HepG2 (cell line): ENCODE measurements around the gene BIK. TPM values are rescaled to one million over a fixed set of nuclear protein-coding genes. Genes with fewer than 3 reads are reported as not detected.

Experiments used
- ATAC-seq: fragments of 200-7000 bp; cut with Tn5 transposase; 3 replicates; pipeline ENCODE4 v1.9.1; 2020; ENCODE audit warnings: mild to moderate bottlenecking, moderate library complexity
- BruUV-seq: library from RNA; stranded (reverse); fragments of 400-500 nt; replicated peaks from 2 replicates; lab custom pipeline; 2021; lab: Mats Ljungman, UMichigan
- CTCF ChIA-PET: fragments of 300-600 bp; formaldehyde crosslinking; extraction: SDS; loops from one replicate; lab custom pipeline; 2021; ENCODE audit warnings: low total read pairs, inconsistent platforms, low intra/inter-chr PET ratio; lab: Yijun Ruan, JAX
- POLR2A ChIA-PET: fragments of 350-600 bp; sonication (Branson Sonifier 250); formaldehyde crosslinking; loops from one replicate; lab custom pipeline; 2020; ENCODE audit warnings: antibody characterized with exemption, inconsistent platforms; lab: Yijun Ruan, JAX
- DNase-seq: peaks from one replicate; pipeline ENCODE4 v3.0.0-alpha.2; 2015; ENCODE audit warnings: low spot score
- FAIRE-seq: peaks from 3 replicates; lab custom pipeline; 2011; peaks lifted over from hg19 to GRCh38; lab: Jason Lieb, UNC
- H2AFZ ChIP-seq: one replicate; pipeline ENCODE4 v1.6.1; 2011; ENCODE audit warnings: low read length, inconsistent platforms
- H3K27ac ChIP-seq: fragments of 300-600 bp; 3 replicates; pipeline ENCODE4 v1.8.0; 2011; ENCODE audit warnings: mixed run types, mild to moderate bottlenecking, mixed read lengths, low read length, inconsistent platforms; ENCODE audit not compliant: insufficient read depth; ENCODE audit errors: extremely low read length
- H3K27me3 ChIP-seq, 2 experiments: fragments of 200-600 bp in 1 of 2; 2 replicates in 1 of 2; 3 replicates in 1 of 2; pipeline versions ENCODE4 v1.6.0 to v1.8.0; 2011; ENCODE audit warnings: low read length in 2 of 2, mild to moderate bottlenecking in 2 of 2, moderate library complexity in 2 of 2, inconsistent platforms in 1 of 2; ENCODE audit not compliant: insufficient read depth in 2 of 2, control insufficient read depth in 1 of 2
- H3K36me3 ChIP-seq, 2 experiments: fragments of 200-600 bp in 1 of 2; replicated peaks in 1 of 2; 2 replicates in 1 of 2; 3 replicates in 1 of 2; pipeline versions ENCODE4 v1.5.1 to v1.8.0; 2011; ENCODE audit warnings: low read length in 2 of 2, inconsistent platforms in 1 of 2; ENCODE audit not compliant: insufficient read depth in 2 of 2, control insufficient read depth in 1 of 2
- H3K4me1 ChIP-seq: 2 replicates; pipeline ENCODE4 v1.5.1; 2012; ENCODE audit warnings: low read length, inconsistent platforms; ENCODE audit not compliant: insufficient read depth
- H3K4me2 ChIP-seq: 2 replicates; pipeline ENCODE4 v1.6.0; 2011; ENCODE audit warnings: low read depth, low read length, inconsistent platforms
- H3K4me3 ChIP-seq, 3 experiments: fragments of 200-600 bp in 1 of 3; sonication (generic), shearing (Covaris generic) in 1 of 3; replicated peaks in 1 of 3; 2 replicates each; pipeline ENCODE4 v1.5.1; 2011 to 2016; ENCODE audit warnings: low read length in 3 of 3, inconsistent platforms in 2 of 3, low read depth in 2 of 3, mild to moderate bottlenecking in 2 of 3, control low read depth in 1 of 3, mixed read lengths in 1 of 3; ENCODE audit not compliant: insufficient read depth in 1 of 3
- H3K79me2 ChIP-seq: one replicate; pipeline ENCODE4 v1.6.1; 2011; ENCODE audit warnings: low read length, inconsistent platforms; ENCODE audit not compliant: insufficient read depth
- H3K9ac ChIP-seq: 2 replicates; pipeline ENCODE4 v1.6.0; 2011; ENCODE audit warnings: mild to moderate bottlenecking, low read depth, low read length, inconsistent platforms; ENCODE audit not compliant: insufficient read depth
- H3K9me3 ChIP-seq: 2 replicates; pipeline ENCODE4 v1.5.1; 2012; ENCODE audit warnings: mild to moderate bottlenecking, low read length
- H4K20me1 ChIP-seq: 2 replicates; pipeline ENCODE4 v1.6.0; 2011; ENCODE audit warnings: inconsistent platforms, mild to moderate bottlenecking, low read length, moderate library complexity; ENCODE audit not compliant: insufficient read depth
- KDM4B ChIP-seq: sonication (generic); formaldehyde crosslinking; IDR thresholded peaks from 2 replicates; pipeline ENCODE4 v1.4.0; 2020; ENCODE audit warnings: missing genetic modification reagents
- RAD21 ChIP-seq: fragments of 450-650 bp; formaldehyde crosslinking; IDR thresholded peaks from 2 replicates; pipeline ENCODE4 v1.5.0; 2020; ENCODE audit warnings: mild to moderate bottlenecking
- ZFP36L2 ChIP-seq: sonication (generic); formaldehyde crosslinking; IDR thresholded peaks from 2 replicates; pipeline ENCODE4 v1.4.0; 2020; ENCODE audit warnings: missing genetic modification reagents
- ZNF713 ChIP-seq: sonication (generic); formaldehyde crosslinking; IDR thresholded peaks from 2 replicates; pipeline ENCODE4 v1.4.0; 2020; ENCODE audit warnings: mild to moderate bottlenecking, missing genetic modification reagents
- WGBS: methylation state at CpG from one replicate; pipeline ENCODE4 v1.1.6; 2017; ENCODE audit warnings: low lambda C conversion rate; 5-methylcytosine and 5-hydroxymethylcytosine counted together
- in situ Hi-C: cut with HindIII; loops from 2 replicates; pipeline ENCODE4 v1.10.0; 2017; ENCODE audit warnings: low pct_unique_long_range_greater_than_20kb; ENCODE audit not compliant: extremely low pct_ligation_motif_present
- intact Hi-C: fragments of 100-400 bp; cut with micrococcal nuclease; formaldehyde crosslinking; loops from one replicate; pipeline ENCODE4 v1.10.0; 2022; ENCODE audit not compliant: unreplicated experiment
- polyA plus RNA-seq, 8 experiments: library from polyadenylated mRNA; depleted of rRNA in 3 of 8; stranded (reverse) in 7 of 8; unstranded in 1 of 8; fragments of >200 nt; fragmentation: Illumina TruSeq in 4 of 8; extraction: Trizol in 4 of 8; gene quantifications; 2 replicates each; pipeline versions ENCODE4 v1.2.1 to v1.2.3, GENCODE V29; 2011 to 2016; ENCODE audit warnings: low read depth in 4 of 8, missing spikeins in 1 of 8, mixed read lengths in 1 of 8; ENCODE audit not compliant: insufficient read depth in 1 of 8
- total RNA-seq, 5 experiments: library from RNA; depleted of rRNA; stranded (reverse); fragments of >200 nt; fragmentation: Illumina TruSeq; extraction: Trizol; gene quantifications; 2 replicates each; pipeline ENCODE4 v1.2.3, GENCODE V29; 2016; ENCODE audit warnings: low read depth in 1 of 5
- TF ChIP-seq, protein P1 (sequence below): sonication (generic); formaldehyde crosslinking; IDR thresholded peaks from 2 replicates; pipeline ENCODE4 v1.5.1; 2020; ENCODE audit warnings: mild to moderate bottlenecking, missing genetic modification reagents, moderate library complexity
- TF ChIP-seq, protein P2 (sequence below): sonication (generic); formaldehyde crosslinking; IDR thresholded peaks from 2 replicates; pipeline ENCODE4 v1.4.0; 2020; ENCODE audit warnings: missing genetic modification reagents

BIK gene
- total and polyA plus RNA-seq, 2 of the 13 experiments (the other 11 are each of a cell fraction or from before 2014, with no cell fraction given) = 0.54 to 0.80 TPM

DNA sequence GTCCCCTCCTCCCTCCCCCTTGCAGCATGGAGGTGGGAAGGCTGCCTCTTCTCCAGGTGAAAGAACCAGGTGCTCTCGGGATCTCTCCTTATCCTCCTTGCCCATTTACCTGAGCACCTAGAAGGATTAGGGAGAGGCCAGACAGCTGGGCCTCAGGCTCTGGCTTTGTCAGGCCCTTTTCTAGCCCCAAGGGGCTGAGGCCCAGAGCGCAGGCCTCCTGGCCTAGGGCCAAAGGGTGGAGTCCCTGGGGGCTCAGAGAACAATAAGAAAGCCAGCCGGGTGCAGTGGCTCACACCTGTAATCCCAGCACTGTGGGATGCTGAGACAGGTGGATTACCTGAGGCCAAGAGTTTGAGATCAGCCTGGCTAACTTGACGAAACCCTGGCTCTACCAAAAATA lies 16.0 kb upstream of the BIK start:
- Histone ChIP-seq H3K9me3 (peaks cover 11% of the 10 kb centered on the region), H2AFZ (no peak overlapping the region), H3K27ac (no peak overlapping the region), H3K4me3 (no peak overlapping the region; a peak in 1 of 6 replicates), H3K4me1 (peaks cover 44% of the 10 kb centered on the region), H3K36me3 (no peaks in the 10 kb centered on the region), H3K4me2 (peak overlapping the region; percentile 1; the same call in 1 of the 2 replicates), H3K9ac (no peak overlapping the region), H4K20me1 (no peaks in the 10 kb centered on the region), H3K27me3 (no peaks in the 10 kb centered on the region), H3K79me2 (no peaks in the 10 kb centered on the region)
- BruUV-seq = no TSS peak
- intact Hi-C loops (loop anchor here (5.0 kb wide), 2 partner anchors 33 to 472 kb away; no protein-coding TSS in a partner anchor), in situ Hi-C loops (no loop called here)
- DNase-seq = no peak
- no peak for ATAC-seq
- TF ChIP-seq KDM4B (no peak), ZFP36L2 (CRISPR knock-in tag) (no peak), RAD21 (no peak), ZNF713 (CRISPR knock-in tag) (no peak)
- TF ChIP-seq, protein P1, sequence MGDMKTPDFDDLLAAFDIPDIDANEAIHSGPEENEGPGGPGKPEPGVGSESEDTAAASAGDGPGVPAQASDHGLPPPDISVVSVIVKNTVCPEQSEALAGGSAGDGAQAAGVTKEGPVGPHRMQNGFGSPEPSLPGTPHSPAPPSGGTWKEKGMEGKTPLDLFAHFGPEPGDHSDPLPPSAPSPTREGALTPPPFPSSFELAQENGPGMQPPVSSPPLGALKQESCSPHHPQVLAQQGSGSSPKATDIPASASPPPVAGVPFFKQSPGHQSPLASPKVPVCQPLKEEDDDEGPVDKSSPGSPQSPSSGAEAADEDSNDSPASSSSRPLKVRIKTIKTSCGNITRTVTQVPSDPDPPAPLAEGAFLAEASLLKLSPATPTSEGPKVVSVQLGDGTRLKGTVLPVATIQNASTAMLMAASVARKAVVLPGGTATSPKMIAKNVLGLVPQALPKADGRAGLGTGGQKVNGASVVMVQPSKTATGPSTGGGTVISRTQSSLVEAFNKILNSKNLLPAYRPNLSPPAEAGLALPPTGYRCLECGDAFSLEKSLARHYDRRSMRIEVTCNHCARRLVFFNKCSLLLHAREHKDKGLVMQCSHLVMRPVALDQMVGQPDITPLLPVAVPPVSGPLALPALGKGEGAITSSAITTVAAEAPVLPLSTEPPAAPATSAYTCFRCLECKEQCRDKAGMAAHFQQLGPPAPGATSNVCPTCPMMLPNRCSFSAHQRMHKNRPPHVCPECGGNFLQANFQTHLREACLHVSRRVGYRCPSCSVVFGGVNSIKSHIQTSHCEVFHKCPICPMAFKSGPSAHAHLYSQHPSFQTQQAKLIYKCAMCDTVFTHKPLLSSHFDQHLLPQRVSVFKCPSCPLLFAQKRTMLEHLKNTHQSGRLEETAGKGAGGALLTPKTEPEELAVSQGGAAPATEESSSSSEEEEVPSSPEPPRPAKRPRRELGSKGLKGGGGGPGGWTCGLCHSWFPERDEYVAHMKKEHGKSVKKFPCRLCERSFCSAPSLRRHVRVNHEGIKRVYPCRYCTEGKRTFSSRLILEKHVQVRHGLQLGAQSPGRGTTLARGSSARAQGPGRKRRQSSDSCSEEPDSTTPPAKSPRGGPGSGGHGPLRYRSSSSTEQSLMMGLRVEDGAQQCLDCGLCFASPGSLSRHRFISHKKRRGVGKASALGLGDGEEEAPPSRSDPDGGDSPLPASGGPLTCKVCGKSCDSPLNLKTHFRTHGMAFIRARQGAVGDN (CRISPR knock-in tag) = no peak; the same call in 1 of the 2 replicates
- TF ChIP-seq, protein P2, sequence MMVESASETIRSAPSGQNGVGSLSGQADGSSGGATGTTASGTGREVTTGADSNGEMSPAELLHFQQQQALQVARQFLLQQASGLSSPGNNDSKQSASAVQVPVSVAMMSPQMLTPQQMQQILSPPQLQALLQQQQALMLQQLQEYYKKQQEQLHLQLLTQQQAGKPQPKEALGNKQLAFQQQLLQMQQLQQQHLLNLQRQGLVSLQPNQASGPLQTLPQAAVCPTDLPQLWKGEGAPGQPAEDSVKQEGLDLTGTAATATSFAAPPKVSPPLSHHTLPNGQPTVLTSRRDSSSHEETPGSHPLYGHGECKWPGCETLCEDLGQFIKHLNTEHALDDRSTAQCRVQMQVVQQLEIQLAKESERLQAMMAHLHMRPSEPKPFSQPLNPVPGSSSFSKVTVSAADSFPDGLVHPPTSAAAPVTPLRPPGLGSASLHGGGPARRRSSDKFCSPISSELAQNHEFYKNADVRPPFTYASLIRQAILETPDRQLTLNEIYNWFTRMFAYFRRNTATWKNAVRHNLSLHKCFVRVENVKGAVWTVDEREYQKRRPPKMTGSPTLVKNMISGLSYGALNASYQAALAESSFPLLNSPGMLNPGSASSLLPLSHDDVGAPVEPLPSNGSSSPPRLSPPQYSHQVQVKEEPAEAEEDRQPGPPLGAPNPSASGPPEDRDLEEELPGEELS (CRISPR knock-in tag) = no peak
- FAIRE-seq = no peak
- WGBS = 25% methylated on average over 3 of the region's 4 CpGs
- ChIA-PET POLR2A (interaction anchor here (0.9 to 1.8 kb wide), 3 partner anchors 10 to 277 kb away, joined by 3 to 6 read pairs (median 3); partner anchors contain the start of gene BIK), CTCF (no interaction called here)
